C4-2B (cell line): Measurements from ENCODE around the gene CYGB.

Experiments
- ZFX ChIP-seq: fragments of 450-650 bp; IDR thresholded peaks from 2 replicates; pipeline ENCODE4 v1.6.1; 2017
- TF ChIP-seq, protein P1 (sequence below): fragments of 450-650 bp; conservative IDR thresholded peaks from 2 replicates; pipeline ENCODE4 v1.5.1; 2017; ENCODE audit warnings: mild to moderate bottlenecking

DNA sequence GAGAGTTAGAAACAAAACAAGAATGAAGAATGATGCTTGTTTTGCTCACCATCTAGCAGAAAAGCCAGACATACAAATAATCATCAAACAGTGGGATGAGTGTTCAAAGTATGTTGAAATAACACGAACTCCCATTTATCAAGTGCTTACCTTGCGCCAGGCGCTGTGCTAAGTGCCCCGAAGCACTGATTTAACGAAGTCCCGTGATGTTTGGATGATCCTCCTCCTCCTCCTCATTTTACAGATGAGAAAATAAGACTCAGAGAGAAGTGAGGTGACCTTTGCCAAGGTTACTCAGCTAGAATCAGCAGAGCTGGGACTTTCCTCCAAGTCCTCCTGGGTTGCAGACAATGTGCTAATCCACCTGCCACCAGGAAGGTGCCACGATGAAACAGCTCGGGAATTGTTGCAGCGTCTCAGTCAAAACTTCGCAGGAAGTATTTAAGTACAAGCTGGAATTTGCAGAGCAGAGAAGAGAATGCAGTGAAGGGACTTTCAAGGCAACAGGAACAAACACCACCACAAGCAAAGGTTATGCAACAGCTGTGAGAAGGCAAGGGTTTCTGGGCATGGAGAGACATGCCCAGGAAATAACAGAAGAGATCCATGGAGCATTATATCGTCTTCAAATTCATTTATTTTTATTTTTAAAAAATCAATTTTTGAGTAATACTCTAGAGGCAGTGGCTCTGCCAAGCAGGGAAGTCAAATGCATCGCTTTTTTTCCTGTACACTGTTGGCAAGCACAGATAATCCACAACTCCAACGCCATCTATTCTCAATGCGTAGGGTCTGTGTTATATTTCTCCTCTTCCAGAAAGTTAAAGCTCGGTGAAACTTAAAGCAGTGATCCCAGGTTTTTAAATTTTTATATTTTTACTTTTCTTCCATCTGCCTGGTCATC is 13.5 kb upstream of the CYGB start:
- TF ChIP-seq, protein P1, sequence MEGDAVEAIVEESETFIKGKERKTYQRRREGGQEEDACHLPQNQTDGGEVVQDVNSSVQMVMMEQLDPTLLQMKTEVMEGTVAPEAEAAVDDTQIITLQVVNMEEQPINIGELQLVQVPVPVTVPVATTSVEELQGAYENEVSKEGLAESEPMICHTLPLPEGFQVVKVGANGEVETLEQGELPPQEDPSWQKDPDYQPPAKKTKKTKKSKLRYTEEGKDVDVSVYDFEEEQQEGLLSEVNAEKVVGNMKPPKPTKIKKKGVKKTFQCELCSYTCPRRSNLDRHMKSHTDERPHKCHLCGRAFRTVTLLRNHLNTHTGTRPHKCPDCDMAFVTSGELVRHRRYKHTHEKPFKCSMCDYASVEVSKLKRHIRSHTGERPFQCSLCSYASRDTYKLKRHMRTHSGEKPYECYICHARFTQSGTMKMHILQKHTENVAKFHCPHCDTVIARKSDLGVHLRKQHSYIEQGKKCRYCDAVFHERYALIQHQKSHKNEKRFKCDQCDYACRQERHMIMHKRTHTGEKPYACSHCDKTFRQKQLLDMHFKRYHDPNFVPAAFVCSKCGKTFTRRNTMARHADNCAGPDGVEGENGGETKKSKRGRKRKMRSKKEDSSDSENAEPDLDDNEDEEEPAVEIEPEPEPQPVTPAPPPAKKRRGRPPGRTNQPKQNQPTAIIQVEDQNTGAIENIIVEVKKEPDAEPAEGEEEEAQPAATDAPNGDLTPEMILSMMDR = no peak
- TF ChIP-seq ZFX = no peak
